ENCODE data around the gene USP47.

Gene USP47

GRCh38 chr11:11942668-11943067 is 100.9 kb downstream of the USP47 start:
- no peak for DNase-seq

GRCh38 chr11:11944444-11944843 is 102.7 kb downstream of the USP47 start:
- DNase-seq = no peak

GRCh38 chr11:11946180-11946579 is 104.4 kb downstream of the USP47 start:
- DNase-seq = no peak

GRCh38 chr11:11946878-11947277 is 105.1 kb downstream of the USP47 start:
- no peak for DNase-seq

- DNase-seq = no peak
These were observed 106.1 kb downstream of the USP47 start for GRCh38 chr11:11947825-11948224.

GRCh38 chr11:11948242-11948947 is 106.6 kb downstream of the USP47 start:
- no peak for DNase-seq

GRCh38 chr11:11949482-11949881 is 107.7 kb downstream of the USP47 start:
- DNase-seq = no peak

- peak; percentile 20 for DNase-seq
These were observed 110.3 kb downstream of the USP47 start for GRCh38 chr11:11952036-11952435.

GRCh38 chr11:11956006-11956405 is 114.2 kb downstream of the USP47 start:
- DNase-seq = no peak

GRCh38 chr11:11958403-11959231 is 116.8 kb downstream of the USP47 start:
- DNase-seq = no peak

GRCh38 chr11:11959601-11960000 is 117.8 kb downstream of the USP47 start:
- DNase-seq = no peak

- no peak for DNase-seq
These were observed 118.9 kb downstream of the USP47 start for GRCh38 chr11:11960687-11961086.

GRCh38 chr11:11961399-11962028 is 119.7 kb downstream of the USP47 start:
- no peak for DNase-seq

GRCh38 chr11:11963067-11963466 is 121.3 kb downstream of the USP47 start:
- no peak for DNase-seq

- DNase-seq = no peak
These were observed 122.3 kb downstream of the USP47 start for GRCh38 chr11:11963842-11964773.

- no peak for DNase-seq
These were observed 123.0 kb downstream of the USP47 start for GRCh38 chr11:11964774-11965150.

- no peak for DNase-seq
These were observed 123.4 kb downstream of the USP47 start for GRCh38 chr11:11965192-11965591.

- DNase-seq = no peak
These were observed 124.0 kb downstream of the USP47 start for GRCh38 chr11:11965656-11966353.

- no peak for DNase-seq
These were observed 124.6 kb downstream of the USP47 start for GRCh38 chr11:11966354-11966741.

- no peak for DNase-seq
These were observed 125.3 kb downstream of the USP47 start for GRCh38 chr11:11966826-11967668.
